Gastrocnemius medialis (tissue), 4 donors: Measurements from ENCODE around the gene CATSPERB. TPM values are rescaled to one million over a fixed set of nuclear protein-coding genes. Genes with fewer than 3 reads are reported as not detected.

ENCODE experiments used
- ATAC-seq, 2 donors: fragments of 150-250 bp; one replicate each; pipeline ENCODE4 v1.9.1; 2016
- DNase-seq, 2 donors: peaks; one replicate each; pipeline ENCODE4 v3.0.0-alpha.2; 2019
- H3K27ac ChIP-seq, 4 donors: fragments of 200-600 bp; sonication (generic); 1 replicate in 1 of 4; 2 replicates in 3 of 4; pipeline ENCODE4 v1.5.1; 2016 to 2018; ENCODE audit warnings: mild to moderate bottlenecking in 2 of 4, moderate library complexity in 1 of 4
- H3K27me3 ChIP-seq, 3 donors: fragments of 200-600 bp; sonication (generic) in 2 of 3; 1 replicate in 1 of 3; 2 replicates in 2 of 3; pipeline versions ENCODE4 v1.5.1 to v1.6.0; 2016 to 2019; ENCODE audit warnings: mild to moderate bottlenecking in 1 of 3, moderate library complexity in 1 of 3
- H3K36me3 ChIP-seq, 2 donors: fragments of 200-600 bp; sonication (generic) in 1 of 2; one replicate each; pipeline ENCODE4 v1.5.1; 2017 to 2018
- H3K4me1 ChIP-seq, 2 donors: fragments of 200-600 bp; sonication (generic) in 1 of 2; one replicate each; pipeline ENCODE4 v1.5.1; 2016 to 2017; ENCODE audit warnings: mild to moderate bottlenecking in 2 of 2
- H3K4me3 ChIP-seq, 4 donors: fragments of 200-600 bp; sonication (generic) in 3 of 4; 1 replicate in 1 of 4; 2 replicates in 3 of 4; pipeline ENCODE4 v1.5.1; 2016 to 2019; ENCODE audit warnings: mild to moderate bottlenecking in 2 of 4
- H3K9me3 ChIP-seq, 3 donors: fragments of 200-600 bp; sonication (generic) in 2 of 3; 1 replicate in 1 of 3; 2 replicates in 2 of 3; pipeline ENCODE4 v1.5.1; 2016 to 2019
- CTCF ChIP-seq, 5 experiments: fragments of 450-650 bp in 3 of 5; fragments of 200-600 bp in 2 of 5; sonication (generic) in 2 of 5; IDR thresholded peaks in 4 of 5; conservative IDR thresholded peaks in 1 of 5; 1 replicate in 4 of 5; 2 replicates in 1 of 5; pipeline ENCODE4 v1.5.1; 2016 to 2019; ENCODE audit warnings: antibody characterized with exemption in 5 of 5, mild to moderate bottlenecking in 3 of 5, moderate library complexity in 3 of 5
- POLR2A ChIP-seq, 2 donors: fragments of 450-650 bp; IDR thresholded peaks; one replicate each; pipeline ENCODE4 v1.6.1; 2017; ENCODE audit warnings: antibody characterized with exemption in 2 of 2, mild to moderate bottlenecking in 2 of 2, moderate library complexity in 2 of 2
- in situ Hi-C, 4 donors: fragments of 200-750 bp; cut with MboI; loops; one replicate each; pipeline versions ENCODE4 v1.15.0 to v1.8.0; 2017; ENCODE audit warnings: low sequenced_read_pairs in 4 of 4
- intact Hi-C: fragments of 100-400 bp; cut with DNase I; formaldehyde crosslinking; loops from one replicate; pipeline ENCODE4 v1.15.1; 2023; ENCODE audit warnings: low total_unique reads
- total RNA-seq, 4 donors: library from RNA; depleted of rRNA; stranded (reverse); fragments of >200 nt; gene quantifications; one replicate each; pipeline versions ENCODE4 v1.1.0 to v1.2.3, GENCODE V29; 2016

The CATSPERB gene
- total RNA-seq, 4 donors from 2014 or later = 0.20 to 0.24 TPM; not detected in 2

DNA sequence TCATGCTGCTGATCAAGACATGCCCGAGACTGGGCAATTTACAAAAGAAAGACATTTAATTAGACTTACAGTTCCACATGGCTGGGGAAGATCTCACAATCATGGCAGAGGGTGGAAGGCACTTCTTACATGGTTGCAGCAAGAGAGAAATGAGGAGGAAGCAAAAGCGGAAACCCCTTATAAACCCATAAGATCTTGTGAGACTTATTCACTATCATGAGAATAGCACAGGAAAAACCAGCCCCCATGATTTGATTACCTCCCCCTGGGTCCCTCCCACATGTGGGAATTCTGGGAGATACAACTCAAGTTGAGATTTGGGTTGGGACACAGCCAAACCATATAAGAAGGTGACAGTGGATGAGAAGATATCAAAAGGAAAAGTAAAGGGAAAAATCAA is 78.4 kb downstream of the CATSPERB start:
- intact Hi-C loops (loop anchor here (5.0 kb wide), 1 partner anchor 259 kb away; no protein-coding TSS in a partner anchor), in situ Hi-C loops (loop anchor here in 2 of 4 donors (10.0 kb wide), 2 partner anchors 261 to 341 kb away; no protein-coding TSS in a partner anchor)
- DNase-seq (no peak), ATAC-seq (no peak)
- no peak for TF ChIP-seq CTCF (IDR thresholded peaks at IDR 0.05 in 4 of 5, conservative IDR thresholded peaks at IDR 0.05 in 1 of 5)
- TF ChIP-seq POLR2A (IDR thresholded peaks at IDR 0.05) = no peak
- no peaks in the 10 kb centered on the region for H3K9me3 ChIP-seq
- H3K4me1 ChIP-seq = no peaks in the 10 kb centered on the region
- no peaks in the 10 kb centered on the region for H3K36me3 ChIP-seq
- no peak overlapping the region for H3K27ac ChIP-seq
- no peak overlapping the region for H3K4me3 ChIP-seq
- no peaks in the 10 kb centered on the region for H3K27me3 ChIP-seq

DNA sequence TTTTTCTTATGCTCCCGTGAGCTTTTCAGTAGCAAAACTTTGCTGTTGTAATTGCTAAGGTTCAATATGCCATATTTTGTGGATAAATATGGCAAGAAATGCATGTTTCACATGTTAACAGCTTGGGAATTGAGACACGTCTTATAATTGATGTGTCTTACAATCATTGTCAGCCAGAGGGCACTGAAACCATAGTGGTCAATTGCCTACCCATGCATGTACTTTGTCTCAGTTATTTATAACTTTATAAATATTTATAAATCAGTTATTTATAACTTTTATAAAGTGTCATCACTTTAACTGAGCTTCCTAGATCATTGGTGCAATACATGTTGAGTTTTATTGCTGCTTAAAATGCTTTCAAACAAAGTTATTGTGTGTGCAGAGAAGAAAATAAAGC is 82.0 kb downstream of the CATSPERB start:
- intact Hi-C loops = loop anchor here (5.0 kb wide), 1 partner anchor 262 kb away; no protein-coding TSS in a partner anchor
- Histone ChIP-seq H3K27me3 (no peaks in the 10 kb centered on the region), H3K9me3 (no peaks in the 10 kb centered on the region), H3K36me3 (no peaks in the 10 kb centered on the region), H3K4me1 (no peaks in the 10 kb centered on the region), H3K27ac (no peak overlapping the region), H3K4me3 (no peak overlapping the region)
- TF ChIP-seq POLR2A (IDR thresholded peaks at IDR 0.05) (no peak), CTCF (IDR thresholded peaks at IDR 0.05 in 4 of 5, conservative IDR thresholded peaks at IDR 0.05 in 1 of 5) (peak in 2 of 5 experiments; percentile 26 to 53)
- DNase-seq = no peak
- no peak for ATAC-seq
- in situ Hi-C loops = loop anchor here in 2 of 4 donors (10.0 kb wide), 2 partner anchors 265 to 345 kb away; no protein-coding TSS in a partner anchor

DNA sequence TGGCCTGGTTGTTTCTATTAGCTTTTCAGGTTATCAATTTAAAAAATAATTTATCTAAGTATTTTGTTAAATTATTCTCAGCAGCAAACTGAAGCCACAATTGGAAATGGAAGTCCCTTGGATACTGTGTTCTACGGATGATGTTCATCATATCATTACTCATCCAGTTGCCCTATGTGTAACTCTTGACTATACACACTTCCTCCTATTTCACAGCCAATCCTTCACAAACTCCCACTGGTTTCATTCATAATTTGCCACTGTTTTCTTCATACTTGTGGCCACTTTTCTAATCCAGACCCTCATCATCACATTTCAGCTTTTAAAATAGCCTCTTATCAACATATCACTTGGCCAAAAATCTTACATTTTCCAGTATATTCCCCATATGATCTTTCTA is 84.0 kb downstream of the CATSPERB start:
- intact Hi-C loops (no loop called here), in situ Hi-C loops (no loop called here)
- Histone ChIP-seq H3K4me3 (no peak overlapping the region), H3K4me1 (no peaks in the 10 kb centered on the region), H3K27ac (no peak overlapping the region), H3K9me3 (no peaks in the 10 kb centered on the region), H3K36me3 (no peaks in the 10 kb centered on the region), H3K27me3 (no peaks in the 10 kb centered on the region)
- DNase-seq (no peak), ATAC-seq (no peak)
- TF ChIP-seq CTCF (IDR thresholded peaks at IDR 0.05 in 4 of 5, conservative IDR thresholded peaks at IDR 0.05 in 1 of 5) = no peak
- TF ChIP-seq POLR2A (IDR thresholded peaks at IDR 0.05) = no peak

DNA sequence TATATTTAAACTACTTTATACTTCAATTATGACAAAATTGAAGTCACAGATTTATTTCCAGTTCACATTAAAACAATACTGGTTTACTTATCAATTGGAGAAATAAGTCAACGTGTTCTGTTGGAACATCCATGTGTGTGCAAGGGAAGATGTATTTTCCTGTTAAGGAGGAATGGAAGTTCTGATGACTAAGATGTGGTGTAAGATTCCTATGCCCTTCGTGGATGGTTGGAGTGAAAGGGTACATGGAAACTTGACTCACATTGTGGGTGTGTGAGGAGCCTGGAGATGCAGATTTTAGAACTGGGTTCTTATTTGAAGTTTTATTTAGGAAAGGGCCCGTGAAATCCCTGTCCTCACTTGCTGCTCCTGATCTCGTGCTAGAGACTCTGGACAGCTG is 95.3 kb downstream of the CATSPERB start:
- H3K4me3 ChIP-seq = no peak overlapping the region
- H3K9me3 ChIP-seq = no peaks in the 10 kb centered on the region
- intact Hi-C loops (no loop called here), in situ Hi-C loops (no loop called here)
- H3K27ac ChIP-seq = no peak overlapping the region
- no peaks in the 10 kb centered on the region for H3K27me3 ChIP-seq
- TF ChIP-seq POLR2A (IDR thresholded peaks at IDR 0.05) (no peak), CTCF (IDR thresholded peaks at IDR 0.05 in 4 of 5, conservative IDR thresholded peaks at IDR 0.05 in 1 of 5) (no peak)
- ATAC-seq (no peak), DNase-seq (no peak)
- no peaks in the 10 kb centered on the region for H3K4me1 ChIP-seq
- H3K36me3 ChIP-seq = no peaks in the 10 kb centered on the region

- Histone ChIP-seq H3K9me3 (no peaks in the 10 kb centered on the region), H3K4me1 (no peaks in the 10 kb centered on the region), H3K27me3 (no peaks in the 10 kb centered on the region), H3K4me3 (no peak overlapping the region), H3K36me3 (no peaks in the 10 kb centered on the region), H3K27ac (no peak overlapping the region)
- TF ChIP-seq CTCF (IDR thresholded peaks at IDR 0.05 in 4 of 5, conservative IDR thresholded peaks at IDR 0.05 in 1 of 5) (no peak), POLR2A (IDR thresholded peaks at IDR 0.05) (no peak)
- intact Hi-C loops (no loop called here), in situ Hi-C loops (no loop called here)
- ATAC-seq (no peak), DNase-seq (no peak)
Observed at GRCh38 chr14:91624757-91625156, 107.1 kb downstream of the CATSPERB start.
